ENCODE measurements around the gene ABL1. TPM values are rescaled to one million over a fixed set of nuclear protein-coding genes. Genes with fewer than 3 reads are reported as not detected.

Gene ABL1
- polyA plus RNA-seq, 1 donor from 2014 or later, result 18.5 TPM

GRCh38 chr9:130887494-130888144 lies 52.6 kb downstream of the ABL1 start:
- Histone ChIP-seq H3K9ac (ENCODE audit: low read length) (no peak overlapping the region), H4K20me1 (ENCODE audit: insufficient read depth) (no peaks in the 10 kb centered on the region), H3K9me3 (ENCODE audit: low read length) (no peaks in the 10 kb centered on the region), H3K4me3 (ENCODE audit: low read length) (no peak overlapping the region), H3F3A (ENCODE audit: insufficient read depth, low read length, poor library complexity, severe bottlenecking) (peaks cover 5% of the 10 kb centered on the region), H3K36me3 (ENCODE audit: insufficient read depth, low read length) (no peaks in the 10 kb centered on the region), H3K4me2 (ENCODE audit: low read length) (no peak overlapping the region), H3K9me2 (ENCODE audit: insufficient read depth, low read length) (no peaks in the 10 kb centered on the region), H2AFZ (ENCODE audit: low read depth, low read length) (no peak overlapping the region), H3K27ac (ENCODE audit: low read length) (no peak overlapping the region), H3K27me3 (ENCODE audit: insufficient read depth, low read depth, low read length) (no peaks in the 10 kb centered on the region), H3K79me2 (replicated peaks; ENCODE audit: insufficient read depth, low read length) (no peaks in the 10 kb centered on the region)
- TF ChIP-seq CTCF (IDR thresholded peaks at IDR 0.05; ENCODE audit: poor library complexity, severe bottlenecking) (no peak), MXI1 (conservative IDR thresholded peaks at IDR 0.05; ENCODE audit: poor library complexity, severe bottlenecking) (no peak), REST (IDR thresholded peaks at IDR 0.05; ENCODE audit: borderline replicate concordance) (no peak), POLR2AphosphoS5 (IDR thresholded peaks at IDR 0.05) (no peak), TAF1 (IDR thresholded peaks at IDR 0.05; ENCODE audit: low read depth) (no peak), RAD21 (conservative IDR thresholded peaks at IDR 0.05) (no peak), SMC3 (conservative IDR thresholded peaks at IDR 0.05; ENCODE audit: poor library complexity) (no peak)

GRCh38 chr9:130888146-130888885 lies 53.3 kb downstream of the ABL1 start:
- H3F3A ChIP-seq (ENCODE audit: insufficient read depth, low read length, poor library complexity, severe bottlenecking), result peaks cover 5% of the 10 kb centered on the region
- no peaks in the 10 kb centered on the region for H3K27me3 ChIP-seq (ENCODE audit: insufficient read depth, low read depth, low read length)
- H3K9me2 ChIP-seq (ENCODE audit: insufficient read depth, low read length), result no peaks in the 10 kb centered on the region
- H3K27ac ChIP-seq (ENCODE audit: low read length), result no peak overlapping the region
- H3K4me3 ChIP-seq (ENCODE audit: low read length), result no peak overlapping the region
- H3K9me3 ChIP-seq (ENCODE audit: low read length), result no peaks in the 10 kb centered on the region
- H3K36me3 ChIP-seq (ENCODE audit: insufficient read depth, low read length), result no peaks in the 10 kb centered on the region
- no peak overlapping the region for H3K9ac ChIP-seq (ENCODE audit: low read length)
- no peak overlapping the region for H3K4me2 ChIP-seq (ENCODE audit: low read length)
- H4K20me1 ChIP-seq (ENCODE audit: insufficient read depth), result no peaks in the 10 kb centered on the region
- TF ChIP-seq TAF1 (IDR thresholded peaks at IDR 0.05; ENCODE audit: low read depth), result no peak
- TF ChIP-seq POLR2AphosphoS5 (IDR thresholded peaks at IDR 0.05), result no peak
- TF ChIP-seq SMC3 (conservative IDR thresholded peaks at IDR 0.05; ENCODE audit: poor library complexity), result no peak
- no peak overlapping the region for H2AFZ ChIP-seq (ENCODE audit: low read depth, low read length)
- H3K79me2 ChIP-seq (replicated peaks; ENCODE audit: insufficient read depth, low read length), result no peaks in the 10 kb centered on the region

- Histone ChIP-seq H3K27ac (ENCODE audit: low read length) (peak overlapping the region; percentile 97), H3F3A (ENCODE audit: insufficient read depth, low read length, poor library complexity, severe bottlenecking) (peaks cover 8% of the 10 kb centered on the region), H3K9me3 (ENCODE audit: low read length) (no peaks in the 10 kb centered on the region), H2AFZ (ENCODE audit: low read depth, low read length) (no peak overlapping the region), H3K4me3 (ENCODE audit: low read length) (no peak overlapping the region), H3K27me3 (ENCODE audit: insufficient read depth, low read depth, low read length) (no peaks in the 10 kb centered on the region), H3K79me2 (replicated peaks; ENCODE audit: insufficient read depth, low read length) (no peaks in the 10 kb centered on the region), H3K36me3 (ENCODE audit: insufficient read depth, low read length) (no peaks in the 10 kb centered on the region), H3K9me2 (ENCODE audit: insufficient read depth, low read length) (no peaks in the 10 kb centered on the region), H4K20me1 (ENCODE audit: insufficient read depth) (no peaks in the 10 kb centered on the region), H3K9ac (ENCODE audit: low read length) (no peak overlapping the region), H3K4me2 (ENCODE audit: low read length) (no peak overlapping the region)
- TF ChIP-seq POLR2AphosphoS5 (IDR thresholded peaks at IDR 0.05) (no peak), REST (IDR thresholded peaks at IDR 0.05; ENCODE audit: borderline replicate concordance) (no peak), RAD21 (conservative IDR thresholded peaks at IDR 0.05) (no peak), EP300 (conservative IDR thresholded peaks at IDR 0.05; ENCODE audit: poor library complexity, severe bottlenecking) (no peak), CTCF (IDR thresholded peaks at IDR 0.05; ENCODE audit: poor library complexity, severe bottlenecking) (no peak), SMC3 (conservative IDR thresholded peaks at IDR 0.05; ENCODE audit: poor library complexity) (no peak), MXI1 (conservative IDR thresholded peaks at IDR 0.05; ENCODE audit: poor library complexity, severe bottlenecking) (no peak), TAF1 (IDR thresholded peaks at IDR 0.05; ENCODE audit: low read depth) (no peak)
Measured at GRCh38 chr9:130890124-130890523, 55.1 kb downstream of the ABL1 start.

Measured in neural cell (in vitro differentiated cells).